ENCODE data around the gene TUBA4A. TPM values are rescaled to one million over a fixed set of nuclear protein-coding genes. Genes with fewer than 3 reads are reported as not detected.
A peak's percentile ranks its signal among the peaks of the same experiment; 100 is the strongest.

Gene TUBA4A
- polyA plus RNA-seq, 1 donor (not counting 4 experiments of a cell fraction or from before 2014, with no cell fraction given), result 524 TPM

DNA sequence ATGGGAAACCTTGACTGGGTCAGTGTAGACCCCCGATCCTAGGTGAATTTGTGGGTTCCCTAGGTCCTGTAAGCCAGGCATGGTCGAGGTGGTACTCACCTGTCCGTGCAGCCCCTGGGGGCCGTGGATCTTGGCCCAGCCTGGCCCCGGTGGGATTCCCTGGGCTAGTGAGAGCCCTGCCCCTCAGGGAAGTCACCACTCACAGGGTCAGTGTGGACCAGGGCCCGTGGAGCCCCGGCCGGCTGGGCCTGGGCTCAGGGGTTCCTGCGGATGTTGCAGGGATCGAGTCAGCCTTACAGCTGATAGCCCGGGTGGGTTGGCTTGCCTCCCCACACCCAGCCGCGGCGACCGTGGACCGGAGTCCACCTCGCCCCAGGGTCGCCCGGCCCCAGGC, 24.8 kb downstream of the TUBA4A start:
- FAIRE-seq (no peak), DNase-seq (ENCODE audit: low read depth, low spot score) (no peak)
- Histone ChIP-seq H3K27ac (ENCODE audit: control insufficient read depth, insufficient read depth, low read length) (peak overlapping the region; percentile 91), H3K36me3 (ENCODE audit: control insufficient read depth in 2 of 2, extremely low read depth in 1 of 2, insufficient read depth in 2 of 2, low read length in 2 of 2) (peaks cover 29 to 43% of the 10 kb centered on the region in 2 experiments), H3K79me2 (ENCODE audit: control insufficient read depth, insufficient read depth, low read length) (peaks cover 35% of the 10 kb centered on the region), H3K9ac (ENCODE audit: control insufficient read depth, extremely low read depth, insufficient read depth, low read length) (peak overlapping the region; percentile 94), H3K27me3 (ENCODE audit: control insufficient read depth, extremely low read depth, insufficient read depth, low read length) (no peaks in the 10 kb centered on the region), H3K9me3 (ENCODE audit: control insufficient read depth, low read depth, low read length) (no peaks in the 10 kb centered on the region), H2AFZ (ENCODE audit: control insufficient read depth, low read length) (peak overlapping the region; percentile 30), H3K4me1 (ENCODE audit: control insufficient read depth, extremely low read depth, insufficient read depth, low read length) (peaks cover 19% of the 10 kb centered on the region), H3K9me1 (ENCODE audit: control insufficient read depth, extremely low read depth, insufficient read depth, low read length) (peaks cover 3% of the 10 kb centered on the region), H3K4me2 (ENCODE audit: control insufficient read depth, extremely low read depth, insufficient read depth, low read depth, low read length) (peak overlapping the region; percentile 99), H4K20me1 (ENCODE audit: control insufficient read depth, extremely low read depth, insufficient read depth, low read length) (no peaks in the 10 kb centered on the region), H3K4me3 (ENCODE audit: control insufficient read depth in 2 of 3, extremely low read depth in 1 of 3, insufficient read depth in 2 of 3, low read depth in 1 of 3, low read length in 3 of 3) (peak overlapping the region; percentile 74 to 97 (median 90))
- dilution Hi-C loops (cut with MboI; ENCODE audit: extremely low pct_ligation_motif_present, low sequenced_read_pairs), result no loop called here
- TF ChIP-seq EZH2 (IDR thresholded peaks at IDR 0.05; ENCODE audit: low read length), result no peak
- TF ChIP-seq, protein P1, sequence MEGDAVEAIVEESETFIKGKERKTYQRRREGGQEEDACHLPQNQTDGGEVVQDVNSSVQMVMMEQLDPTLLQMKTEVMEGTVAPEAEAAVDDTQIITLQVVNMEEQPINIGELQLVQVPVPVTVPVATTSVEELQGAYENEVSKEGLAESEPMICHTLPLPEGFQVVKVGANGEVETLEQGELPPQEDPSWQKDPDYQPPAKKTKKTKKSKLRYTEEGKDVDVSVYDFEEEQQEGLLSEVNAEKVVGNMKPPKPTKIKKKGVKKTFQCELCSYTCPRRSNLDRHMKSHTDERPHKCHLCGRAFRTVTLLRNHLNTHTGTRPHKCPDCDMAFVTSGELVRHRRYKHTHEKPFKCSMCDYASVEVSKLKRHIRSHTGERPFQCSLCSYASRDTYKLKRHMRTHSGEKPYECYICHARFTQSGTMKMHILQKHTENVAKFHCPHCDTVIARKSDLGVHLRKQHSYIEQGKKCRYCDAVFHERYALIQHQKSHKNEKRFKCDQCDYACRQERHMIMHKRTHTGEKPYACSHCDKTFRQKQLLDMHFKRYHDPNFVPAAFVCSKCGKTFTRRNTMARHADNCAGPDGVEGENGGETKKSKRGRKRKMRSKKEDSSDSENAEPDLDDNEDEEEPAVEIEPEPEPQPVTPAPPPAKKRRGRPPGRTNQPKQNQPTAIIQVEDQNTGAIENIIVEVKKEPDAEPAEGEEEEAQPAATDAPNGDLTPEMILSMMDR (optimal IDR thresholded peaks at IDR 0.05 in 1 of 3, IDR thresholded peaks at IDR 0.05 in 1 of 3, conservative IDR thresholded peaks at IDR 0.05 in 1 of 3; ENCODE audit: extremely low read depth in 1 of 3, insufficient read depth in 2 of 3, low read length in 3 of 3), result no peak

DNA sequence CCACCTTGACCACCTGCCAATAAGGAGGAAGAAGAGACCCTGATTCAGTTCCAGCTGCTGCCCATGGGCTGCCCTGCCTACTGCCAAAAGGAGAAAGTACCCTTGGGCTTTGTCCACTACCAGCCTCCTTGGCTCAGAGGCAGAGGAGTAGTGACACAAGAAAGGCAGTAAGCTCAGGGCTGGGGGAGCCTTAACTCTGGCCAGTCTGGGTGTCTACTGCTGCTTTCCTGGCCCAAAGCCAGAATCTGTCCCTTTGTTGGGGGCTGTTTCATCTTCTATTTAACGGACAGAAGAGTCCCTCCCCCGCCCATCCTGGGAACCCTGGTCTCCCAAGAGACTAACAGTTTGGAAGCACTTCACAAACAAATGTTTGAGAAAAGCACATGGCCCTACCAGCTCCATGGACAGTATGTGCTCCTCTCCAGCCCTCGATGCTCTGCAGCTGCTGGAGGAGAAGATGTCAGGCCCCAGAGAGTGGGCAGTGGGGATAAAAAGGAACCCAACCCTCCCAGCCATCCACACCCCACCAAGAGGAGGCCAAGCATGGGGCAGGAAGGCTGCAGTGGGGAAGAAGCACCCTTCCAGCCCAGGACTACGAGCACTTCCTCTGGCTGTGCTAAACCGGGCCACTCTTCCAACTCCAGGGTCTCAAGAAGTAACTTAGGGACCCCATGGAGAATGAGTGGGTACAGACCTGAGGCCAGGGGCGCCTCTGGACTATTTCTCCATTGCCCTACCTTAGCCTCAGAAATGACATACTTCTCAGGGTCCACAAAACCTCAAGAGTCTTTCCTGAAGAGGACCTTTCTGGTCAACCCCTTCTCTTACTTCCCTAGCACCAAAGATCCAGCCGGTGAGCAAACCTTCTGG, 25.4 kb downstream of the TUBA4A start:
- no peaks in the 10 kb centered on the region for H4K20me1 ChIP-seq (ENCODE audit: control insufficient read depth, extremely low read depth, insufficient read depth, low read length)
- peak overlapping the region; percentile 99 for H3K4me2 ChIP-seq (ENCODE audit: control insufficient read depth, extremely low read depth, insufficient read depth, low read depth, low read length)
- FAIRE-seq (no peak), DNase-seq (ENCODE audit: low read depth, low spot score) (no peak)
- no peaks in the 10 kb centered on the region for H3K9me3 ChIP-seq (ENCODE audit: control insufficient read depth, low read depth, low read length)
- peaks cover 34 to 38% of the 10 kb centered on the region in 2 experiments for H3K36me3 ChIP-seq (ENCODE audit: control insufficient read depth in 2 of 2, extremely low read depth in 1 of 2, insufficient read depth in 2 of 2, low read length in 2 of 2)
- peak overlapping the region; percentile 30 for H2AFZ ChIP-seq (ENCODE audit: control insufficient read depth, low read length)
- H3K79me2 ChIP-seq (ENCODE audit: control insufficient read depth, insufficient read depth, low read length), result peaks cover 35% of the 10 kb centered on the region
- H3K4me3 ChIP-seq (ENCODE audit: control insufficient read depth in 2 of 3, extremely low read depth in 1 of 3, insufficient read depth in 2 of 3, low read depth in 1 of 3, low read length in 3 of 3), result peak overlapping the region; percentile 74 to 97 (median 90)
- TF ChIP-seq EZH2 (IDR thresholded peaks at IDR 0.05; ENCODE audit: low read length), result no peak
- TF ChIP-seq, protein P1 (optimal IDR thresholded peaks at IDR 0.05 in 1 of 3, IDR thresholded peaks at IDR 0.05 in 1 of 3, conservative IDR thresholded peaks at IDR 0.05 in 1 of 3; ENCODE audit: extremely low read depth in 1 of 3, insufficient read depth in 2 of 3, low read length in 3 of 3), result no peak
- H3K4me1 ChIP-seq (ENCODE audit: control insufficient read depth, extremely low read depth, insufficient read depth, low read length), result peaks cover 19% of the 10 kb centered on the region
- H3K9me1 ChIP-seq (ENCODE audit: control insufficient read depth, extremely low read depth, insufficient read depth, low read length), result peaks cover 3% of the 10 kb centered on the region
- no peaks in the 10 kb centered on the region for H3K27me3 ChIP-seq (ENCODE audit: control insufficient read depth, extremely low read depth, insufficient read depth, low read length)
- dilution Hi-C loops (cut with MboI; ENCODE audit: extremely low pct_ligation_motif_present, low sequenced_read_pairs), result no loop called here
- H3K9ac ChIP-seq (ENCODE audit: control insufficient read depth, extremely low read depth, insufficient read depth, low read length), result peak overlapping the region; percentile 94
- H3K27ac ChIP-seq (ENCODE audit: control insufficient read depth, insufficient read depth, low read length), result peak overlapping the region; percentile 91

Data from keratinocyte (primary cell).